ENCODE data around the gene MTHFD2L.

Gene MTHFD2L

DNA sequence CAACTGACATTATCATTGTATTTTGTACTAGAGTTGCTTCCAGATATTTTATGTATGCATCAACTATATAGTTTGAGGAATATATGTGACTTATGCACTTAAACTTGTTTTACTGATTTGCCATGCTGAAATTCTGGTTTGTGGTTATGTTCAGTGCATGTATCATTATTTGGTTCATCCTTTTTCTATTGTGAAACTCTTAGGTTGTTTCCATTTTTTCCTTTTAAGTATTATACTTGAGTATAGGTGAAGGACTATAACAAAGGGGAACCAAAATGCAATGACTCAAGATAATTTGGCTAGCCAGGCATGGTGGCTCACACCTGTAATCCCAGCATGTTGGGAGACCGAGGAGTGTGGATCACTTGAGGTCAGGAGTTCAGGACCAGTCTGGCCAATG, 129.2 kb downstream of the MTHFD2L start:
- Histone ChIP-seq H3K79me2 (ENCODE audit: insufficient read depth, low read length) (no peaks in the 10 kb centered on the region), H3K4me2 (ENCODE audit: insufficient read depth, low read length) (no peak overlapping the region), H3K36me3 (ENCODE audit: insufficient read depth, low read length) (no peaks in the 10 kb centered on the region), H3K9me3 (ENCODE audit: insufficient read depth, low read length, severe bottlenecking) (no peaks in the 10 kb centered on the region), H3K9ac (ENCODE audit: low read depth, low read length) (no peak overlapping the region), H2AFZ (ENCODE audit: low read depth, low read length) (no peak overlapping the region), H4K20me1 (ENCODE audit: insufficient read depth, low read length) (no peaks in the 10 kb centered on the region), H3K4me1 (ENCODE audit: insufficient read depth, low read length) (no peaks in the 10 kb centered on the region), H3K27ac (ENCODE audit: low read length) (no peak overlapping the region), H3K4me3 (ENCODE audit: low read depth in 1 of 2, low read length in 2 of 2) (no peak overlapping the region), H3K27me3 (ENCODE audit: insufficient read depth, low read length, poor library complexity) (no peaks in the 10 kb centered on the region)
- ATAC-seq (ENCODE audit: insufficient read depth, low read depth): no peak
- no peak for DNase-seq
- no peak for TF ChIP-seq EZH2 (IDR thresholded peaks at IDR 0.05; ENCODE audit: borderline replicate concordance, low read depth, low read length, severe bottlenecking)
- TF ChIP-seq, protein P1, sequence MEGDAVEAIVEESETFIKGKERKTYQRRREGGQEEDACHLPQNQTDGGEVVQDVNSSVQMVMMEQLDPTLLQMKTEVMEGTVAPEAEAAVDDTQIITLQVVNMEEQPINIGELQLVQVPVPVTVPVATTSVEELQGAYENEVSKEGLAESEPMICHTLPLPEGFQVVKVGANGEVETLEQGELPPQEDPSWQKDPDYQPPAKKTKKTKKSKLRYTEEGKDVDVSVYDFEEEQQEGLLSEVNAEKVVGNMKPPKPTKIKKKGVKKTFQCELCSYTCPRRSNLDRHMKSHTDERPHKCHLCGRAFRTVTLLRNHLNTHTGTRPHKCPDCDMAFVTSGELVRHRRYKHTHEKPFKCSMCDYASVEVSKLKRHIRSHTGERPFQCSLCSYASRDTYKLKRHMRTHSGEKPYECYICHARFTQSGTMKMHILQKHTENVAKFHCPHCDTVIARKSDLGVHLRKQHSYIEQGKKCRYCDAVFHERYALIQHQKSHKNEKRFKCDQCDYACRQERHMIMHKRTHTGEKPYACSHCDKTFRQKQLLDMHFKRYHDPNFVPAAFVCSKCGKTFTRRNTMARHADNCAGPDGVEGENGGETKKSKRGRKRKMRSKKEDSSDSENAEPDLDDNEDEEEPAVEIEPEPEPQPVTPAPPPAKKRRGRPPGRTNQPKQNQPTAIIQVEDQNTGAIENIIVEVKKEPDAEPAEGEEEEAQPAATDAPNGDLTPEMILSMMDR (IDR thresholded peaks at IDR 0.05; ENCODE audit: borderline replicate concordance, extremely low read depth, low read length, poor library complexity, severe bottlenecking): no peak

DNA sequence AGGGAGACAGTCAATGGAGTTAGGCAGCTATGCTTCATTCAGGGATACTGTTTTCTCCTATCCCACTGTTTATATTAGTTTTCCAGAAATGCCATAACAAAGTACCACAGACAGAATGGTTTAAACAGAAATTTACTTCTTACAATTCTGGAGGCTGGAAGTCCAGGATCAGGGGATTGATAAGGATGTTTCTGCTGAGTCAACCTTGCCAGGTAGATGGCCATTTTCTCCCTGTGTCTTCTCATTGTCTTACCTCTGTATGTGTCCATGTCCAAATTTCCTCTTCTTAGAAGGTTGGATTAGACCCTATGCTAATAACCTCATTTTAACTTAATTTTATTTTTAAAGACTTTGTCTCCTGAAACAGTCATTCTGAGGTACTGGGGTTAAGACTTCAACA, 129.9 kb downstream of the MTHFD2L start:
- no peaks in the 10 kb centered on the region for H3K36me3 ChIP-seq (ENCODE audit: insufficient read depth, low read length)
- H3K27me3 ChIP-seq (ENCODE audit: insufficient read depth, low read length, poor library complexity): no peaks in the 10 kb centered on the region
- TF ChIP-seq EZH2 (IDR thresholded peaks at IDR 0.05; ENCODE audit: borderline replicate concordance, low read depth, low read length, severe bottlenecking): no peak
- TF ChIP-seq, protein P1 (IDR thresholded peaks at IDR 0.05; ENCODE audit: borderline replicate concordance, extremely low read depth, low read length, poor library complexity, severe bottlenecking): no peak
- no peaks in the 10 kb centered on the region for H3K9me3 ChIP-seq (ENCODE audit: insufficient read depth, low read length, severe bottlenecking)
- H3K4me1 ChIP-seq (ENCODE audit: insufficient read depth, low read length): no peaks in the 10 kb centered on the region
- no peak overlapping the region for H2AFZ ChIP-seq (ENCODE audit: low read depth, low read length)
- H4K20me1 ChIP-seq (ENCODE audit: insufficient read depth, low read length): no peaks in the 10 kb centered on the region
- H3K4me3 ChIP-seq (ENCODE audit: low read depth in 1 of 2, low read length in 2 of 2): no peak overlapping the region
- ATAC-seq (ENCODE audit: insufficient read depth, low read depth): no peak
- H3K79me2 ChIP-seq (ENCODE audit: insufficient read depth, low read length): no peaks in the 10 kb centered on the region
- DNase-seq: no peak
- H3K4me2 ChIP-seq (ENCODE audit: insufficient read depth, low read length): no peak overlapping the region
- no peak overlapping the region for H3K9ac ChIP-seq (ENCODE audit: low read depth, low read length)
- no peak overlapping the region for H3K27ac ChIP-seq (ENCODE audit: low read length)

DNA sequence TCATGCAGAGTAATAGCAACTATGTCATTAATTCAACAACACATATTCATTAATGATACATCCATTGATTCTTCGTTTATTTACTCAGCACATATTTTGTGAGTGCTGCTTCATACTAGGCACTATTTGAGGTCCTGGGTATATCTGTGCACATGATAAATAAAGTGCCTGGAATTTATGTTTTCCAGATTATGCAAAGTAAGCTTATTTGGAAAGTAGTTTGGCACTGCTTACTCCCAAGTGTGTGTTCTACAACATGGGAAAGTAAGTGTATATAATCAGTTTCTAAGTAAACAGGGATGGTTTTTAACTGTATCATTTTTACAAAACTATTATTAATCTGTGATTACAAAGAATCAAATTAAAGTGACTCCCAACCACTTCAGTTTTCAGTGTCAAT, 133.6 kb downstream of the MTHFD2L start:
- no peak overlapping the region for H3K27ac ChIP-seq (ENCODE audit: low read length)
- no peak overlapping the region for H3K9ac ChIP-seq (ENCODE audit: low read depth, low read length)
- TF ChIP-seq, protein P1 (IDR thresholded peaks at IDR 0.05; ENCODE audit: borderline replicate concordance, extremely low read depth, low read length, poor library complexity, severe bottlenecking): no peak
- TF ChIP-seq EZH2 (IDR thresholded peaks at IDR 0.05; ENCODE audit: borderline replicate concordance, low read depth, low read length, severe bottlenecking): no peak
- H2AFZ ChIP-seq (ENCODE audit: low read depth, low read length): no peak overlapping the region
- H4K20me1 ChIP-seq (ENCODE audit: insufficient read depth, low read length): no peaks in the 10 kb centered on the region
- H3K36me3 ChIP-seq (ENCODE audit: insufficient read depth, low read length): no peaks in the 10 kb centered on the region
- no peak overlapping the region for H3K4me2 ChIP-seq (ENCODE audit: insufficient read depth, low read length)
- H3K9me3 ChIP-seq (ENCODE audit: insufficient read depth, low read length, severe bottlenecking): no peaks in the 10 kb centered on the region
- H3K27me3 ChIP-seq (ENCODE audit: insufficient read depth, low read length, poor library complexity): no peaks in the 10 kb centered on the region
- H3K79me2 ChIP-seq (ENCODE audit: insufficient read depth, low read length): no peaks in the 10 kb centered on the region
- DNase-seq: no peak
- ATAC-seq (ENCODE audit: insufficient read depth, low read depth): no peak
- no peaks in the 10 kb centered on the region for H3K4me1 ChIP-seq (ENCODE audit: insufficient read depth, low read length)
- H3K4me3 ChIP-seq (ENCODE audit: low read depth in 1 of 2, low read length in 2 of 2): no peak overlapping the region
